Stimulated activated CD8-positive, alpha-beta memory T cell treated with anti-CD3 and anti-CD28 coated beads, Interleukin-7, amount 100 ng/mL, for 48 hours (primary cell): Measurements from ENCODE around the gene SPTLC2.

Experiments
- DNase-seq, 2 donors: peaks; one replicate each; pipeline ENCODE4 v3.0.0-alpha.2; 2020; ENCODE audit warnings: low read depth in 1 of 2; ENCODE audit errors: extremely low read depth in 1 of 2

SPTLC2 gene

DNA sequence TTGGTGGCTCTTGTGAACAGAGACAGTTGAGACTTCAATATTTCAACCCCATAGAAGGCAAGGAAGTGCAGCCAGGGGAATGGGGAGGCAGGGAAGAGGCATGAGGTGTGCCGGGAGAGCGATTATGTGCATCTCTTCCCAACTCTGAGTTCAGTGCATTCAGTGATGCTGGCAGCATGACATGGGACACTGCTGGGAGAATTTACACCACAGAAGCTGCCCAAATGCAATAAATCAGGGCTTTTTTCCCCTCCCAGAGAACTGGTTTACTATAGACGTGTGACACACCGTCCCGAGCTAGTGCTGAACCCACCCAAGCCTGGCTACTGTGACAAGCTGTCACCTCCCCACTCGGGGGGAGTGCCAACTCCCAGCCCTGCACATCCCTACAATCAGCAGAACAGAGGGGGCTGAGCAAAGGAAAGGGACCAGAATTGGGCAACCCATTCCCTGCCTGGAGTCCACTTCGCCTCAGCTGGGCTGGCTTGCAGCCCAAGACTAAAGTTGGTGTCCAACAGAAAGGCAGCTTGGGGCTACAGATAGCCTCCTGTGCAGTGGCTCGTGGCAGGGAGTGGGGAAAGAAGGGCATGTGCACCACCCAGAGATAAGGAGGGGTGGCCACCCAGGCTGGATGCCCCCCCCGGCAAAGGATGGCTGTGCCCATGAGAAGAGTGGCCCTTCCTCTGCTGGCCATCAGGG, 141.8 kb downstream of the SPTLC2 start:
- DNase-seq = no peak

- DNase-seq = no peak
Observed at GRCh38 chr14:77473921-77474320, 142.5 kb downstream of the SPTLC2 start.

GRCh38 chr14:77470224-77470870, 146.1 kb downstream of the SPTLC2 start:
- no peak for DNase-seq

DNA sequence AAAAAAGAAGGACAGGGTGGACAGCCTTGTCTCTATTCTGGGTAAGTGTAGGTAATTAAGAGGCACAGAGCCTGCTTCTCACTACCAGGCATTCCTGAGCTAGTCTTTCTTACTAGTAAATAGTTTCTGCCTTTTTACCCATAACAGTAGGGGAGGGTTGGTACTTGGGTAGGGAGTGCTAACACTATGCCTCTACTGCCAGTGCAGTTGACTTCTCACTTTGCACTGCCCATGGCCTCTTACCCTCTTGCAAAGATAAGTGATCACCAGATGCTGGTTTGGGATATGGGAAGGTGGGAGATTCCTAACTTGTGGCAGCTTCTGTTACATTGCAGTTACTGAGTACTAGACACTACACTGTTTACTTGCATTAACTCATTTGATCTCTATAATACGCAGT, 146.9 kb downstream of the SPTLC2 start:
- no peak for DNase-seq

GRCh38 chr14:77469067-77469505, 147.4 kb downstream of the SPTLC2 start:
- DNase-seq = no peak

DNA sequence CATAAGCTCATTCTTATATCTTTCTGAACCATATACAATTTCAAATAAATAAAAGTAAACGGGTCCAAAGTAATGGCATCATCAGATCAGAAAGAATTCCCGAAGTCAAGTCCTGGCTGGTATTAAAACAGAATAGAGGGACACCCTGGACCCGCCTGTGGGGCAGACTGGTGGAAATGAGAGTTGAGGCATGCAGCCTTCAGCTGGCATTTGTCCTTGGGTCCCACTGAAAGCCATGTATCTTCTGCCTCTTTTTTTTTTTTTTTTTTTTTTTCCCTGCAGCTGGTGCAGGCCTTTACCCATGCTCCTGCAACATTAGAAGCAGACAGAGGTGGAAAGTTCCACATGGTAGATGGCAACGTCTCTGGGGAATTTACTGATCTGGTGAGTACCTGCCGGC, 148.6 kb downstream of the SPTLC2 start:
- DNase-seq = no peak

GRCh38 chr14:77459072-77459723, 157.2 kb downstream of the SPTLC2 start:
- DNase-seq = peak; percentile 21 to 65

GRCh38 chr14:77458249-77458950, 158.0 kb downstream of the SPTLC2 start:
- no peak for DNase-seq

DNA sequence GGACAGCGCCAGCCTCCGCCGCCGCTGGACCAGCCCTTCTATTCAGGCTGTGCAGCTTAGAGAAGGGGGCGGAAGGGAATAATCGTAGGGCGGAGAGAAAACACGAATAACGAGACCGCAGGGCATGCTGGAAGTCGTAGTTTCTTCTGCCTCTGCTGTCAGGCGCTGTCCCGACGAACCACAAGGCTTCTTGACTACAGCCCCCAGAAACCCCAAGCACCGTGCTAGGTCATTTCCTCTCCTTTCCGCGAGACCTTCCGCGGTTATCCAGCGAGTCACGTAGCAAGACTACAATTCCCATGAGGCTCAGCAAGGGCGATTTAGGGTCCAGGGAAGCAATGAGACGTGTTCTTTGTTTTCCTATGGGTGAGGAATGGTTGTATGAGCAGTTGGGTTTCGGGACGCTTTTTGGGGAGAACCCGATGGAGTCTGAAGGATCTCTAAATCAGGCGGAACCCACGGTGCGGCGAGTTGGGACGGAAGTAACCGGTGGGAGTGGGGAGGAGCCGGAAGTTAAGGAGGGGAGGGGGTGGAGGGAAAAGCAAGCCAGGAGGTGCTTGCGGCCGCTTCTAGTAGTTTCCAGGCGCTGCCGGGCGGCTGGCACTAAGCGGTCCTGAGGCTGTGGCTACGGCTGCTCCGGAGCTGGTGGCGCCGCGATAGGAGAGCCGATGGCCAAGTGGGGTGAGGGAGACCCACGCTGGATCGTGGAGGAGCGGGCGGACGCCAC, 158.8 kb downstream of the SPTLC2 start, which contains the start of the genes AHSA1 and VIPAS39:
AHSA1 (plus strand) TSS at position 572 of the 727 bp plus-strand sequence; CDS start at position 669, 97 bp downstream.
VIPAS39 (minus strand) TSS at position 80 of the 727 bp plus-strand sequence. CDS start 3,499 bp downstream, outside the sequence.
- DNase-seq = peak; percentile 79 to 95

GRCh38 chr14:77457115-77457521, 159.3 kb downstream of the SPTLC2 start:
- no peak for DNase-seq
